HG03520 (cell line): Measurements from ENCODE around the gene PLEKHA1.

Experiments
- ATAC-seq: cut with Tn5 transposase; IDR thresholded peaks from one replicate; pipeline ENCODE4 v1.9.1; 2021; ENCODE audit warnings: mild to moderate bottlenecking, moderate library complexity; ENCODE audit not compliant: unreplicated experiment

The PLEKHA1 gene

DNA sequence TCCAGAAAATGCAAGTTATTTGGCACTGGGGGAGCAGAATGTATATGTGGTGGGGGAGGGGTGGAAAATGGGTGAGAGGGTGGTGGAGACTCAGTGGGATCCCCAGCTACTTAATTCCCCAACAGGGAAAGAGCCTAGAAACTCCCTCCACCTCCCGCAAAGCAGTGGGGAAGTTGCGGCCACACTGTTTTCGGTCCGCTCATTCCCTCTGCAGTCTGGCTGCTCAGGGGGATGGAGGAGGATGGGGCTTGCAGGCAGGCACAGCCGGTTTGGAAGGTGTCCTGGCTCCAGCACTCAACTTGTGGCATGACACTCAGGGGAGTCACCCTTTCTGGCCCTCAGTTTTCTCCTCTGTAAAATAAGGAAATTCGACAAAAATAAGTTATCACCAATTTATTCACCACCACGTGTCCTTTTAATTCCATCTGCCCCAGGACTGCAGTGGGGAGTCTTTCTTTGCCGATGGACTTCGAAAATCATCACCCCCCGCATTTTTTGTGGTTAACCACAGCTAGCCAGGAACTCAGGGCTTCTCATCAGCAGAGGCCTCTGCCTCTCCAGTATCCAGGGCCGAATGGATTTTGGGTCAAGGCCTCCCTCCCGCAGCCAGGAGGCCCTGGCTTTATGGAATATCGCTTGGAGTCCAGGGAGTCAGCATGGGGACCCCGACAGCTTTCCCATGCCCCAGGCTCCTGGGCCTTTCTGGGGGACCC lies 85.2 kb downstream of the PLEKHA1 start:
- no peak for ATAC-seq

DNA sequence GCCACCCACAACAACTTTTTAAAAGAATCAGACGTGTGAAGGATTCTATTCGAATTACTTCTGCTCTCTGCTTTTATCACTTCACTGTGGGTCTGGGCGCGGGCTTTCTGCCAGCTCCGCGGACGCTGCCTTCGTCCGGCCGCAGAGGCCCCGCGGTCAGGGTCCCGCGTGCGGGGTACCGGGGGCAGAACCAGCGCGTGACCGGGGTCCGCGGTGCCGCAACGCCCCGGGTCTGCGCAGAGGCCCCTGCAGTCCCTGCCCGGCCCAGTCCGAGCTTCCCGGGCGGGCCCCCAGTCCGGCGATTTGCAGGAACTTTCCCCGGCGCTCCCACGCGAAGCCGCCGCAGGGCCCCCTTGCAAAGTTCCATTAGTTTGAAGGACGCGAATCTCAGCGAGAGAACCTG lies 86.4 kb downstream of the PLEKHA1 start:
- ATAC-seq: no peak

DNA sequence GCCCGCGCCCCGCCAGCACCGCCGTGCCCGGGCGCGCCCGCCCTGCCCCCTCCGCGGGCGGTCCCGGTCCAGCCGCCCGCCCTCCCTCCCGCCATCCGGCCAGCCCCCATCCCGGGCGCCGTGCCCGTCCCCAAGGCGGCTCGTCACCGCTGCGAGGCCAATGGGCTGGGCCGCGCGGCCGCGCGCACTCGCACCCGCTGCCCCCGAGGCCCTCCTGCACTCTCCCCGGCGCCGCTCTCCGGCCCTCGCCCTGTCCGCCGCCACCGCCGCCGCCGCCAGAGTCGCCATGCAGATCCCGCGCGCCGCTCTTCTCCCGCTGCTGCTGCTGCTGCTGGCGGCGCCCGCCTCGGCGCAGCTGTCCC lies 86.8 kb downstream of the PLEKHA1 start, which contains the start of gene HTRA1:
TSS of gene HTRA1 (plus strand) at position 187 of the 362 bp plus-strand sequence. CDS start at position 287, 100 bp downstream.
- no peak for ATAC-seq

DNA sequence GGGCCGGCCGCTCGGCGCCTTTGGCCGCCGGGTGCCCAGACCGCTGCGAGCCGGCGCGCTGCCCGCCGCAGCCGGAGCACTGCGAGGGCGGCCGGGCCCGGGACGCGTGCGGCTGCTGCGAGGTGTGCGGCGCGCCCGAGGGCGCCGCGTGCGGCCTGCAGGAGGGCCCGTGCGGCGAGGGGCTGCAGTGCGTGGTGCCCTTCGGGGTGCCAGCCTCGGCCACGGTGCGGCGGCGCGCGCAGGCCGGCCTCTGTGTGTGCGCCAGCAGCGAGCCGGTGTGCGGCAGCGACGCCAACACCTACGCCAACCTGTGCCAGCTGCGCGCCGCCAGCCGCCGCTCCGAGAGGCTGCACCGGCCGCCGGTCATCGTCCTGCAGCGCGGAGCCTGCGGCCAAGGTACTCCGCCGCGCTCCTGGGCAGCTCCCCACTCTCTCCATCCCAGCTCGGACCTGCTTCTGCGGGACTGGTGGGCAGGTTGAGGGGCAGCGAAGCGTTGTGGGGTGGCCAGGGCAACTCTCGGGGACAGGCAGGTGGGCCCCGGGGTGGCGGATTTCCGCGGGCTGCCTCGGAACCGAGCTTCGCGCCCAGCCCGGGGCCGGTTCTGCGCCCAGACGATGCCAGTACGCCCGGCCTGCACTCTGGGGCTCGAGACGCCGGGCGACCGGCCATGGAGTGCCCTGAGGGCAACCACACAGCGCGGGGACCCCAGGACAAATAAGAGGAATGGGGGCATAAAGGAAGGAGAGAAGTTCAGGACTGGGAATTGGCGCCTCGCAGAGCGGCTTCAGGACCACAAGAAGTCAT lies 87.4 kb downstream of the PLEKHA1 start:
- no peak for ATAC-seq

DNA sequence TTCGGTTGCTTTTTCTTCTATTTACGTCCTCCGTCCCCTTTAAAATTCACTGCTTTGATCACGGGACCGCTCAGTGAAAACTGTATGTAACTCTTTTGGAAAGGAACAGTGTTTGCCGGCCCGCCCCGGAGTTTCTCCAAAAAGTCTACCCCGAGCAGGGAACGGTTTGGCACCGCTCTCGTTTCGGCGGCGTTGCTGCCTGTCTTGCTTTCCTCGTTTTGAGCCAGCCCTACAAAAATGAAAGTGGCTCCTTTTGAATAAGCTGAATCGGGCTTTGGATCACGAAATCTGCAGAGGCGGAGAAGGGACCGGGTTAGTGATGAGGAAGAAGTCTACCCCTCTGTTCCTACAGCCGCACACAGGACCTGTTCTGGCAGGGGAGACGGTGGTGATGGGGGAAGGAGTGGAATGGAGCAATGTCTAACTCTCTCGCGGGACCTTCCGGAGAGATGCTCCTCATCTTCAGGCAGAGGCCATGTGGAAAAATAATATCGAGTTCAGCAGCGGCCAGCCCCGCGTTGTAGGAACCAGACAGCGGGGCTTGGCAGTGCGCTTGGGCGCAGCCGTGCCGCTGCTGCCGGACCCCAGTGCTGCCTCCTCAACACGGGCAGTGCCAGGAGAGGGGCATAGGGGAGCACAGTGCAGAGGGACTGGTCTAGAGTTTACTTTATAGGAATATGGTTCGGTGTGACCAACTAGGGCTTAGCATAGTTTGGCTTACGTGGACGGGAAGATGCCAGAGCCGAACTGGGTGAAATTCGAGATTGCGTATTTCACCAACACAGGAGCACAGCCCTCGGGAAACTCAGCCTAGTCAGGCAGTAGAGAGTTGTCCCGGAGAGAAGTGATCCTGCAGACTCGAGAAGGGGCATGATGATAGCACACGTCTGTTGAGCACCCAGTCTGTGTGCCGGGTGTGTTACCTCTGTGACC lies 88.3 kb downstream of the PLEKHA1 start:
- ATAC-seq: no peak

DNA sequence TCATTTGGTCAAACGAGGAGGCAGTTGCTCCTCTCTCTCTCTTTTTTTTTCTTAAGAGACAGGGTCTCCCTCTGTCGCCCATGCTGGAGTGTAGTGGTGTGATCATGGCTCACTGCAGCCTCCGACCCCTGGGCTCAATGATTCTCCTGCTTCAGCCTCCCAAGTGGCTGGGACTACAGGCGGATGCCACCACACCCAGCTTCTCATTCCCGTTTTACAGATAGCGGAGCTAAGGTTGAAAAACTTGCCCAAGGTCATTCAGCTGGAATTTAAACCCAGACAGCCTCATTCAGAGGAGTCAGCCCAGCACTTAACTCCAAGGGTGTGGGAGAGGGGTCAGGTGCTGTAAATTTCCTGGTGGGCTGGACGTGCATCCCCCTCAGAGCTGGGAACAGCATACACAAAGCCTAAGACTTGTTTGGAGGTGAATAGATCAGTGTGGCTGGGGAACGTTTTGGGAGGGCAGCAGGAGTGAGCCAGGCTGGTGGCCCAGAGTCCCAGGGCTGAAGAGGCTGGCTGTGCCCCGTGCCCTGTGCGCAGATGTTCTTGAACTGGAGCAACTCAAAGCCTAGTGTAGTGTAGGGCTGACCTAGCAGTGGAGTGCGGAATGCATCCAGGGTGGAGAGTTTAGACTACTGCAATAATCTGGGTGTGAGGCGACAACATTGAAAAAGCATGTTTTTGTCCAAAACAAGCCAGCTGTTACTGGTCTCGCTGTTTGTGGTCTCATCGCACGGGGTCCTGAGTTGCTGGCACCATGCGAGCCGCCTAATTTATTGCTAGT lies 89.2 kb downstream of the PLEKHA1 start:
- ATAC-seq: no peak

DNA sequence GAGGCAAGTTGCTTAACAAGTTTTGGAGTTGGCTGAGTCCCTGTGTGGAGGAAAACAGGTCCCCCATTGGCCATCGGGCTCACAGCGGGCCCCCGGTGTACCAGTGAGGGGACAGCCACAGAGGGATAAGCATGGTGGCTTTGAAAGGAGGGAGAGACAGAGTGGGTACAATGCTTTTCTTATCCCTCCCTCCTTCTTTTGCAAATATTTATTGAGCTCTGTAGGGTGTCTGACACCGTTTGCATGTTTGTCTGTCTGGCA lies 89.7 kb downstream of the PLEKHA1 start:
- no peak for ATAC-seq

DNA sequence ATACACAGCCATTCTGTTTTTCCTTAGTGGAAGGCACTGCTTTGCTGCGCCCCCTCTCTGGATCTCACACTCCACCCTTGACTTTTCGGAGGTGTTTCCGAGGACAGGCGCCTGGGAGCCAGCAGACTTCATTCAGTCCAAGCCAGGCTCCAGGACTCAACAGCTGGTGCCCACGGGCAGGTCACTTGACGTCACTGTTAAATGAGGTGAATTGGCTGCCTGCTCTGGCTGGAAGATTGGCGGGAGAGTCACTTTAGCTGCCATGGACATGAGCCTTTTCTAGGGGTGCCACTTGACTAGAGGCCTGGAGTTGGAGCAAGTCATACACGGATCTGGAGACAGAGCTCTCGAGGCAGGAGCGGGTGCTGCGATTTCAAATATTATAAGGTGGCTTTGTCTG lies 90.1 kb downstream of the PLEKHA1 start:
- no peak for ATAC-seq

DNA sequence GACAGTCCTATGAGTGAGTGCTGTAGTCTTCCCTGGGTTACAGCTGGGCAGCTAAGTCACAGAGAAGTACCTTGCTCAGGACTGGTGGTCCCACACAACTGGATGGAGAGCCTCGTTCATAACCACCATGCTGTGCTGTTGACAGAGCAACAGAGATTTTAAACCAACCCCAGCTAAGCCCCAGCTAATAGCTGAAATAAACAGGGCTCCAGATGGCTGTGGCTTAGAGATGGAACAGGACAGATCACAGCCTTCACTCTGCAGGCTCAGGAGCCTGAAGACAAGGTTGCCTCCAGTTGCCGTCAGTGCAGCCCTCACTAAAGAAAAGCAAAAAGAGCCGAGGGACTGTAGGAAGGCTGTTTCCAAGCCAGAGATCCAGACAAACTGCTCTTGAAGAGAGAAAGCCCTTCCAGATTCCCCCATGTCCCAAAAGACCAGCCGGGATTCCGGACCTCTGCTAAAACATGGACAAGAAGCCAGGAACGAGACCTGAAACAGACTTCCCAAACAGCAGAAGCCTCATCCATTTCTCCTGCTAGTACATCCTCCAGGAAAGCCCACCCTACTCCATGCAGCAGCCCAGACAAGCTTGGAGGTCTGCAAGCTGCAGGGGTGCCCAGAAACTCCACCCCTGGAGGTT lies 91.0 kb downstream of the PLEKHA1 start:
- ATAC-seq: no peak

DNA sequence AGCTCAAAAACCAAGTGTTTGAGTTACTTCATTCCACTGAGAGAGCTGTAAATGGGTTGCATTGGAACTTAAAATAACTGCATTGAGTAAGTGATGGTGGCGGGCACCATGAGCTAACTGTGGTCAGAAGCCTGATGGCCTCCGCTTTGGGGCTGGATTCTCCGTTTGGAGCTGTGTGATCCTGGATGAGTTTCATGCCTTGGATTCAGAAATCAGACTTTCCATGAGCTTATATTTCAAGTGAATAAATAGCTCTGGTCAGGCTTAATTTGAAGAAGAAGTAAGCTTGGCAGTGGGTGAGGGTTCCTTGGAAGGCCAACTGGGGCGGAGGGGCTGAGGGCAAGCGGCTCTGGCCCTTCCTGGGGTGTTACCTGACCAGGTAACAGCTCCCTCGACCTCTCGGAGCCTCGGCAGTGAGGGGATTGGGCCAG lies 92.5 kb downstream of the PLEKHA1 start:
- no peak for ATAC-seq

DNA sequence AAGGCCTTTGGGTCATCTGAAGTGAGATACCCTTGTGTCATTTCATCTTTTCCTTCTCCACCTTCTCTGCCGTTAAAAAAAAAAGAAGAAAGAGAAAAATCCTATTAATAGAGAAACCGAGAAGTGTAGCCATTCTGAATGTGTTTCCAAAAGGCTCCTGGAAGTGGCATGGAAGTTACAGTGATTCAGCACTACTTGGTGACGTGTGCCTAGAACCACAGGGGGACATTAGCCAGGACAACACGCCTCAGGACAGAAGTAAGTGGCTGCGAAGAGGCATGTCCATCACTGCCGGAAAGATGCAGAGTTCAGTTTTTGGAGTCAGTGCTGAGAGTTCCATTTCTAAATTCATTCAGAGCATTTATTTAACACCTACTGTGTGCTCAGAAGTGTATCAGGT lies 93.2 kb downstream of the PLEKHA1 start:
- ATAC-seq: no peak

DNA sequence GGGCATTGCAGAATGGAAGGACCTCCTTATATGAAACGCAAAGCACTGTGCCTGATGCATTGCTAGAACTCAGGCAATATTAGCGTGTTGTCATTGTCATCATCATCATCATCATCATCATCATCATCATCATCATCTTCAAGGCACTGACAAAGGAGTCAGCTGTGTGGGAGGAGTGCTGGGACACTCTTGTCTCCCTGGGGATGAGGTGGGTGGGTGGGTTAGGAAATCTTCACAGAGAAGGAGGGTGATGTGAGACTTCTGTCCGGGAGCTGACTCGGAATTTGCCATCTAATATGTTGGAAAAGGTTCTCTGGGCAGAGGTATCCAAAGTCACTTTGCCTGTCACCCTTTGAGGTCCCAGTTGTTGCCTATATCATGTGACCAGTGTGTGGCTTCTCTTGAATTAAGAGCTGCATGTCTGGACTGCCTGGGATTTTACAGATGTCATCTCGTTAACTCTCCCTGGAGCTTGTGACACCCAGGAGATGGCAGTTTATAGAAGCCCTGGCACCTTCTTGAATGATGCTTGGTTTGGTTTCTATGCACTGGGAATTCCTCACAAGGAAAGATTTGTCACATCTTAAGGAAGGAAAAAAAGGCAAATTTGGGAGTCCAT lies 93.9 kb downstream of the PLEKHA1 start:
- ATAC-seq: no peak

DNA sequence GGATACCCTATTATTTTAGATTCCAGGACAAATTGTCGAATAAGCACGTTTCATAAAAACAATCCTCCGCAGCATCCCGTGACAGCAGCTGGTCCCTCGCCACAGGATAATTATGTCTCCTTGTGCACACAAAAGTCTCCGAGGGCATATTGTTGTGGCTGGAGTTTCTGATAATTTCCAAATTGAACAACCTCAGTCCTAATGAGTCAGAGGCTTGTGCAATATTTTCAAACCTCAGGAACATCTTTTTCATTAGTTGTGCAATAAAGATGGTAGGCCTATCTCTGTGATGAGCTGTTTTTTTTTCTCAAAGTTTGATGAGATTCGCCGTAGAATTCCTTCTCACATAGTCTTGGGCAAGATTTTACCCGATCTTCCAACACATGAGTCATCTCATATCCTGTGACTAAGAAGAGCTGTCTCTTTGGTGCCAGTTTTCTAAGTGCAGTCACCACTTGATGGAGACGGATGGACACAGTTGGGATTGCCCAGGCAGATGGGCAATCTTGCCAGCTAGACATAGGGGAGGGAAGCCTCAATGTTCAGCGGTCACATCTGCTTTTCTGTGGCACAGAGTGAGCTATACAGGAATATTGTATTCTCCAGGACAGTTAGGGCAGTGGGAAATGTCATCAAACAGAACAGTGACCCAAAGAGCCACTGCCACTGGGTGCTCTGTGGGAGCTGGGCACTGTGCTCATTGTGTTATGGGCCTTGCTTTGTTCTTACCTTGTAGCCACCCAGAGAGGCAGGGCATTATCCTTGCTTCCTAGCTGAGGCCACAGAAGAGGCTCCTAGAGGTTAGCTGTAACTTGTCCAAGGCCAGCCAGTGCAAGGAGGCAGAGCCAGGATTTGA lies 94.6 kb downstream of the PLEKHA1 start:
- no peak for ATAC-seq

DNA sequence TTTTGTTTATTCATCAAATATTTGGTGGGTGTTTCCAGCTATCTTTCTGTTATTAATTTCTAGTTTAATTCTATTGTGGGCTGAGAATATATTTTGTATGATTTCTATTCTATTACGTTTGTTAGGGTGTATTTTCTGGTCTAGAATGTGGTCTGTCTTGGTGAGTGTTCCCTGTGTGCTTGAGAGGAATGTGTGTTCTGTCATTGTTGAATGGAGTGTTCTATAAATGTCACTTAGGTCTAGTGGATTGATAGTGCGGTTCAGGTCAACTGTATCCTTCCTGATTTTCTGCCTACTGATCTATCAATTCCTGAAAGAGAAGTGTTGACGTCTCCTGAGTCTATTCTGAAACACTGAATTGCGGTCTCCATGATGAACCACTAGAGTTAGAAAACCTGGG lies 95.3 kb downstream of the PLEKHA1 start:
- ATAC-seq: no peak

DNA sequence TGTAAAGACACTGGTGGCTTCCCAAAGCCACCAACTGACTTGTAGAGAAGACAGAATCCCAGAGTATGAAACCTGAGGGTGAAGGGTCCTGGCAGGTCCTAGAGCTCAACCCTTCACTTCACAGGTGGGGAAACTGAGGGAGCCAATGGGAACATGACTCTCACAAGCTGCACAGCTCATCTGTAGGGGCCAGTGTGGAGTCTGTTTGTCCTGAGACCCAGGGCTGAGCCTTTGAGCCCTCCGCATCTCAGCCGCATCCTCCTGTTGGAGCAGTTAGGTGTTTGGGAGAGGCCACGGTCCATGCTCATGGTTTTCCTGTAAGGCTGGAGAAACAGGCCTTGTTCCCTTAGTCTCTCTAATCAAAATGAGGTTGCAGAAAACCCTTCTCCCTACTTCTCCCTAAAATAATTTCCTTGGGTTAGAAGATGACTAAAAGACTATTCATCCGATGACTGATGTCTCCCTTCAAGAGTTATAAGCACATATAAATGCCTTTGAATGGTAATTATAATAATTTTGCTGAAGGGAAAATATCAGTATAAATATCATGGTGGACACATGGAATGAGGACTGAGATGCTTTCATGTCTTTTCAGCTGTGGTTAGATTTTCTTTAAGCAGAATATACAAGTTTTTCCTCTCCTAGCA lies 97.1 kb downstream of the PLEKHA1 start:
- no peak for ATAC-seq

DNA sequence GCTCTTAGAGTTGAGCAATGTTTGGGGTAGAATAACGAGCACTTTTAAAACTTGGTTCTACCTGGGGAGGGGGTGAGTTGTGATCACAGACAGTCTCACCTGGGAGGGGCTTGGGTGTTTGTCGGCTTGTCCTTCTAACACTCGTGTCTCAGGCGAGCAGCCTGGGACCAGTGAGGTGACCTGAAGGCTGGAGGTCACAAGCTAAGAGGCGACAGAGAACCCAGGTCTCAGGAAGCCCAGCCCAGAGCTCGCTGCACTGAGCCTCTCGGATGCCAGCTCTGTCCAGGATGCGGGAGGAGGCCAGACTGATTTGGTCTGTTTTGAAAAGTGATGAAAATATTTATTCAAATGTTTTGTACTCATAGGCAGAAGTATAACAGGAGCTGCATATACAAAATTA lies 98.6 kb downstream of the PLEKHA1 start:
- no peak for ATAC-seq

DNA sequence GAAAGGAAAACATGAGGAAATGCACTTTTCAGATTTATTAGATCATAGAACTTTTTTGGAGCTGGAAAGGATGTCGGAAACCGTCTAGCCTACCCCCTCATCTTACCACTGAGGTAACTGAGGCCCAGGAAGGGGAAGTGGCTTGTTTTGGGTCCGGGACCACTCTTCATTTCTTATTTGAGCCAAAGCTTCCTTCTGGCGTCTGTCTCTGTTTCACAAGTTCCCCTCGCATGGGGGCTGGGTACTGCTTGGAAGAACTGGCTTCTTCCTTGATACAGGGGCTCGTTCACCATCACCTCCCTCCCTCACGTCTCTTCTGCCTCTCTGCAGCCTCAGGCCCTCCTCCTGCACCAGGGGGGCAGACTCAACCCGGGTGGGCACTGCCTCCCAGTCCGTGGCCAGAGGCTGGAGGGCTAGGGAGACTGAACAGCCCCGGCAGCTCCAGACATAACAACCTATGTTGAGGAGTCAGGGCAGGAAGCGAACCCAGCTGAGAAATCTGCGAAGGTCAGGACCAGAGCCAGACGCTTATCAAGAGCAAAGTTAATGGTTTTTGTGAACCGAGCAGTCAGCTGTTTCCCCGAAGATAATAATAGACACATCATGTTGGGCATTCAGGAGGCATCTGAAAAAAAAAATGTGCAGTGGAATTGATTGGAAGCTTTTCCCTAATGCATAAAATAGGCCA lies 99.8 kb downstream of the PLEKHA1 start:
- no peak for ATAC-seq

DNA sequence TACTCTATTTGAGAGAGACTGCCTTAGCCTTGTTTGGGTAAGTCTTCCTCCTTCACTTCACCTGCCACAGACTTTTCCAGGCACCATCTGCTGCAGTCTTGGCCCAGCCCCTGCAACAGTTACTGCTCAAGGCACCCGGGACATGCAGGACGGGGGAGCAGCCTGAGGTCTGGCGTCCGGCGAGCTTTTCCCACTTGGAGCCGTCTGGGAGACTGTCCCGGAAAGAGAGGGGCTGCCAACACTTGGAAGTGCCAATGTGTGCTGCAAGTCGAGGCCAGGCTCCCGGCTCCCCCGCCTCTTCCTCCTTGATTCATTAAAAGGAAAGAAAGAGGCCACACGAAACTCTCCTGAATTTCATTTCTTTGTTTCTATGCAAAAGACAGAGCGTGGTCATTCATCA lies 100.6 kb downstream of the PLEKHA1 start:
- ATAC-seq: no peak
